ENCODE data around the gene DSCAML1. TPM values are rescaled to one million over a fixed set of nuclear protein-coding genes. Genes with fewer than 3 reads are reported as not detected.

DSCAML1 gene
- total RNA-seq, 1 experiment from 2014 or later = not detected

DNA sequence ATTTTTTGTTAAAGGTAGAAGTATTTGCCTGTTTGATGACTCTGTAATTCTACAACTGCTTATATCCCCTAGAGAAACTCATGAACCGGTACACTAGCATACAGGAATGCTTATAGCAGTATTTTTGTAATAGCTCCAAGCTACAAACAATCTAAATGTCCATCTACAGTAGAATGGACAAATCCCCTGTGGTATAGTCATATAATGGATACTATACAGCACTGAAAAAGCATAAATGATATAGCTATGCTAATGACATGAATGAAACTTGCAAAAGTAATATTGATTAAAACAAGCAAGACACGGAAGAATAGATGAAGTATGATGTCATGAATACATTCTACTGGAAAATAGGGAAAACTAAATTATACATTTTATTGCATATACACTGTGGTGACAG lies 326.4 kb downstream of the DSCAML1 start:
- H3K9me2 ChIP-seq (ENCODE audit: insufficient read depth) = no peaks in the 10 kb centered on the region
- intact Hi-C loops (cut with micrococcal nuclease) = no loop called here
- no peak overlapping the region for H3K9ac ChIP-seq (ENCODE audit: low read length)
- ChIA-PET RAD21 (ENCODE audit: low non-redundant PET in 1 of 2, low total read pairs in 2 of 2, uncharacterized antibody in 2 of 2, unreplicated experiment in 2 of 2) (no interaction called here), POLR2A (no interaction called here), CTCF (interaction anchor here (1.7 kb wide), 1 partner anchor 44 kb away, joined by 3 read pairs; no protein-coding TSS in a partner anchor)
- no peaks in the 10 kb centered on the region for H3K4me1 ChIP-seq (ENCODE audit: control insufficient read depth in 1 of 2, insufficient read depth in 2 of 2, low read length in 2 of 2)
- no peaks in the 10 kb centered on the region for H4K20me1 ChIP-seq (ENCODE audit: insufficient read depth)
- H3K27ac ChIP-seq (ENCODE audit: low read depth, low read length) = no peak overlapping the region
- H3K9me3 ChIP-seq (ENCODE audit: control insufficient read depth in 1 of 2, insufficient read depth in 1 of 2, low read depth in 1 of 2, low read length in 2 of 2) = no peaks in the 10 kb centered on the region
- no TSS peak for BruUV-seq (replicated peaks)
- H3K79me2 ChIP-seq (ENCODE audit: insufficient read depth, low read length) = no peaks in the 10 kb centered on the region
- no peak overlapping the region for H3K4me2 ChIP-seq (ENCODE audit: low read length)
- no peak for ATAC-seq
- DNase-seq (ENCODE audit: low read depth, low spot score) = no peak
- no peaks in the 10 kb centered on the region for H3K36me3 ChIP-seq (ENCODE audit: control insufficient read depth in 1 of 2, insufficient read depth in 2 of 2, low read length in 2 of 2)
- H3K27me3 ChIP-seq (ENCODE audit: insufficient read depth, low read length) = peaks cover 19% of the 10 kb centered on the region
- TF ChIP-seq REST (IDR thresholded peaks at IDR 0.05; ENCODE audit: low read depth) = no peak
- no peak for TF ChIP-seq POLR2AphosphoS5 (IDR thresholded peaks at IDR 0.05; ENCODE audit: low read depth, low read length)
- TF ChIP-seq SRF (IDR thresholded peaks at IDR 0.05; ENCODE audit: low read depth) = no peak
- no peak for TF ChIP-seq CBX3 (IDR thresholded peaks at IDR 0.05; ENCODE audit: low read depth)
- no peak for TF ChIP-seq CTCF (IDR thresholded peaks at IDR 0.05 in 2 of 3, conservative IDR thresholded peaks at IDR 0.05 in 1 of 3; ENCODE audit: borderline replicate concordance in 1 of 3, insufficient read depth in 1 of 3, low read depth in 2 of 3, low read length in 2 of 3)
- no peak for TF ChIP-seq ZFX (IDR thresholded peaks at IDR 0.05)
- TF ChIP-seq RAD21 (IDR thresholded peaks at IDR 0.05; ENCODE audit: low read depth) = no peak
- TF ChIP-seq FOSL1 (IDR thresholded peaks at IDR 0.05; ENCODE audit: low read depth) = no peak
- TF ChIP-seq, protein P1, sequence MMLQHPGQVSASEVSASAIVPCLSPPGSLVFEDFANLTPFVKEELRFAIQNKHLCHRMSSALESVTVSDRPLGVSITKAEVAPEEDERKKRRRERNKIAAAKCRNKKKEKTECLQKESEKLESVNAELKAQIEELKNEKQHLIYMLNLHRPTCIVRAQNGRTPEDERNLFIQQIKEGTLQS (IDR thresholded peaks at IDR 0.05) = no peak
- TF ChIP-seq, protein P2, sequence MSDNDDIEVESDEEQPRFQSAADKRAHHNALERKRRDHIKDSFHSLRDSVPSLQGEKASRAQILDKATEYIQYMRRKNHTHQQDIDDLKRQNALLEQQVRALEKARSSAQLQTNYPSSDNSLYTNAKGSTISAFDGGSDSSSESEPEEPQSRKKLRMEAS (IDR thresholded peaks at IDR 0.05) = no peak
- no peak for TF ChIP-seq ZNF274 (IDR thresholded peaks at IDR 0.05; ENCODE audit: low read depth, low read length)
- TF ChIP-seq CEBPB (IDR thresholded peaks at IDR 0.05; ENCODE audit: low read depth) = no peak
- no peak for TF ChIP-seq EGR1 (IDR thresholded peaks at IDR 0.05; ENCODE audit: low read depth)
- no peak for TF ChIP-seq EZH2 (IDR thresholded peaks at IDR 0.05)
- TF ChIP-seq JUND (IDR thresholded peaks at IDR 0.05) = no peak
- no peak for TF ChIP-seq YY1 (IDR thresholded peaks at IDR 0.05; ENCODE audit: extremely low read depth, insufficient replicate concordance, low read depth, low read length)
- no peak for TF ChIP-seq ZBTB33 (IDR thresholded peaks at IDR 0.05; ENCODE audit: extremely low read depth, insufficient replicate concordance, low read length)
- no peak for TF ChIP-seq POLR2A (IDR thresholded peaks at IDR 0.05; ENCODE audit: borderline replicate concordance, extremely low read depth, insufficient read depth, insufficient read length)
- no peak overlapping the region for H3K4me3 ChIP-seq (replicated peaks in 1 of 2; ENCODE audit: low read depth in 1 of 2, low read length in 2 of 2)
- no peak overlapping the region for H2AFZ ChIP-seq (ENCODE audit: low read depth, low read length, poor library complexity, severe bottlenecking)

Data from HCT116 (cell line).